ENCODE results near the gene COL15A1. TPM values are rescaled to one million over a fixed set of nuclear protein-coding genes. Genes with fewer than 3 reads are reported as not detected.

Gene COL15A1
- total and polyA plus RNA-seq, 2 donors (not counting 1 experiment from before 2014, with no cell fraction given), result not detected

- no peak overlapping the region for H3K4me3 Mint-ChIP-seq
These were observed 33.6 kb downstream of the COL15A1 start for GRCh38 chr9:98977246-98977714.

More at GRCh38 chr9:98977246-98977714, 33.6 kb downstream of the COL15A1 start:
- Histone ChIP-seq H3K27me3 (replicated peaks in 1 of 4; ENCODE audit: control extremely low read depth in 1 of 4, control insufficient read depth in 3 of 4, insufficient read depth in 4 of 4, low read length in 3 of 4) (peaks cover 0 to 21% (median 12%) of the 10 kb centered on the region in 4 experiments), H2AFZ (ENCODE audit: insufficient read depth, low read depth, low read length, poor library complexity, severe bottlenecking) (no peak overlapping the region), H3K79me2 (ENCODE audit: control insufficient read depth, insufficient read depth, low read length) (no peaks in the 10 kb centered on the region), H3K9me3 (ENCODE audit: control extremely low read depth in 1 of 3, control insufficient read depth in 2 of 3, insufficient read depth in 1 of 3, low read length in 2 of 3) (peaks cover 0 to 4% (median 0%) of the 10 kb centered on the region in 3 donors), H3K4me1 (ENCODE audit: control insufficient read depth in 2 of 2, insufficient read depth in 2 of 2, low read length in 2 of 2) (peaks cover 4 to 10% of the 10 kb centered on the region in 2 donors), H3K27ac (ENCODE audit: low read length in 2 of 2) (no peak overlapping the region), H3K9ac (ENCODE audit: low read length) (no peak overlapping the region), H3K4me3 (ENCODE audit: control extremely low read depth in 1 of 5, extremely low read depth in 1 of 5, insufficient read depth in 1 of 5, low read depth in 2 of 5, low read length in 4 of 5) (no peak overlapping the region), H3K4me2 (replicated peaks; ENCODE audit: low read depth, low read length, poor library complexity, severe bottlenecking) (no peak overlapping the region), H4K20me1 (ENCODE audit: control insufficient read depth, insufficient read depth, low read length, poor library complexity, severe bottlenecking) (no peaks in the 10 kb centered on the region), H3K36me3 (replicated peaks in 1 of 2; ENCODE audit: control extremely low read depth in 1 of 2, control insufficient read depth in 1 of 2, extremely low read depth in 1 of 2, insufficient read depth in 2 of 2, low read length in 1 of 2) (no peaks in the 10 kb centered on the region)
- TF ChIP-seq CTCF (IDR thresholded peaks at IDR 0.05) (no peak), EZH2 (IDR thresholded peaks at IDR 0.05; ENCODE audit: borderline replicate concordance, insufficient read depth, low read depth, low read length, poor library complexity, severe bottlenecking) (no peak)
- Mint-ChIP-seq H3K4me1 (peaks cover 6% of the 10 kb centered on the region), H3K9me3 (ENCODE audit: insufficient read depth) (no peaks in the 10 kb centered on the region), H3K27ac (no peak overlapping the region), H3K27me3 (peaks cover 20% of the 10 kb centered on the region)
- intact Hi-C loops (cut with micrococcal nuclease), result loop anchor here (5.0 kb wide), 1 partner anchor 1345 kb away; no protein-coding TSS in a partner anchor
- ChIA-PET CTCF (interaction anchor here (1.4 to 8.4 kb wide), 3 partner anchors 18 to 1346 kb away, joined by 4 to 159 read pairs (median 5); no protein-coding TSS in a partner anchor), POLR2A (no interaction called here)
- ATAC-seq (ENCODE audit: low read depth) (no peak), DNase-seq (no peak)
- WGBS (ENCODE audit: insufficient coverage), result 91% methylated on average over 8 of the region's 9 CpGs
